ENCODE results near the gene SCLY. TPM values are rescaled to one million over a fixed set of nuclear protein-coding genes. Genes with fewer than 3 reads are reported as not detected.

Gene SCLY
- total RNA-seq, 4 donors from 2014 or later, result 8.5 to 16.0 (median 11.2) TPM

- no peak for TF ChIP-seq CTCF (IDR thresholded peaks at IDR 0.05; ENCODE audit: low read depth)
Measured at GRCh38 chr2:238120463-238121298, 59.9 kb downstream of the SCLY start.

- no peak for TF ChIP-seq CTCF (IDR thresholded peaks at IDR 0.05; ENCODE audit: low read depth)
Measured at GRCh38 chr2:238121511-238122286, 60.9 kb downstream of the SCLY start.

GRCh38 chr2:238122287-238123217 lies 61.8 kb downstream of the SCLY start:
- TF ChIP-seq CTCF (IDR thresholded peaks at IDR 0.05; ENCODE audit: low read depth), result no peak

- no peak for TF ChIP-seq CTCF (IDR thresholded peaks at IDR 0.05; ENCODE audit: low read depth)
Measured at GRCh38 chr2:238123218-238123971, 62.6 kb downstream of the SCLY start.

- TF ChIP-seq CTCF (IDR thresholded peaks at IDR 0.05; ENCODE audit: low read depth), result no peak
Measured at GRCh38 chr2:238123991-238124470, 63.2 kb downstream of the SCLY start.

- TF ChIP-seq CTCF (IDR thresholded peaks at IDR 0.05; ENCODE audit: low read depth), result no peak
Measured at GRCh38 chr2:238124488-238125126, 63.8 kb downstream of the SCLY start.
